Measurements from ENCODE around the gene SH2D3C.

The SH2D3C gene

DNA sequence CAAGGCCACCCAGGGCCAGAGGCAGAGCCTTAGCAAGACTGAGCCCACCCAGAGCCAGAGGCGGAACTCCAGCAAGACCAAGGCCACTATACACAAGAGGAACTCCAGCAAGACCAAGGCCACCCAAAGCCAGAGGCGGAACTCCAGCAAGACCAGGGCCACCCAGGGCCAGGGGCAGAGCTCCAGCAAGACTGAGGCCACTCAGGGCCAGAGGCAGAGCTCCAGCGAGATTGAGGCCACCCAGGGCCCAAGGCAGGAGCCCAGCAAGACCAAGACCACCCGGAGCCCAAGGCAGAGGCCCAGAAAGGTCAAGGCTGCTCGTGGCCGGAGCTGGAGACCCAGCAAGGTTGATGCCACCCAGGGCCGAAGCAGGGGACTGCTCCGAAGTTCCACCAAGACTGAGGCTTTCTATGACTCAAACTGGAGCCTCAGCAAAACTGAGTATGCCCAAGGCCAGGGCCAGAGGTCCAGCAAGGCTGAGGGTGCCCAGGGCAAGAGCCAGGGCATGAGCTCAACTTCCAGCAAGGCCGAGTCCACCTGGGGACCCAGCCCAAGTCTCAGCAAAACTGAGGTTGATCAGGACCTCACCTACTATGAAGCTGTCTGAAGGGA lies 47.6 kb downstream of the SH2D3C start:
- Histone ChIP-seq H3K27ac (no peak overlapping the region), H3K4me3 (no peak overlapping the region)

- no peak overlapping the region for H3K27ac ChIP-seq
- no peak overlapping the region for H3K4me3 ChIP-seq
Observed at GRCh38 chr9:127730262-127730661, 48.2 kb downstream of the SH2D3C start.

- H3K27ac ChIP-seq: no peak overlapping the region
- H3K4me3 ChIP-seq: no peak overlapping the region
Observed at GRCh38 chr9:127729522-127730256, 48.8 kb downstream of the SH2D3C start.

DNA sequence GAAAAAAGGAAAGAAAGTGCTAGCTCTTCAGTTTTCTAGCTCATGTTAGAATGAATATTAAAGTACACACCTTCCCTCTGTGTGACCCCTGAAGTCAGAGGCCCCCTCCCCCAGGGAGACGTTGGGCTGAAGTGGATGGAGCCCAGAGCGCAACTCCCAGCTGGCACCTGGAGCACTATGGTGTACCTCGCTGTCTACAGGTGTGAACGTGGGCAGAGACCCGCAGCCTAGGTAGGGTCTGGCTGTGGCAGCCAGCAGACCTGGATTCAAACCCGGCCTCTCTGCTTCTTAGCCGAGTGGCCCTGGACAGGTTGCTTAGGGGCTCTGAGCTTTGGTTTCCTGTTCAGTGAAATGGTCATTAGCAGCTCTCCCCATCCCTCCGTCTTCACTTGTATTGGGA lies 49.7 kb downstream of the SH2D3C start:
- Histone ChIP-seq H3K27ac (no peak overlapping the region), H3K4me3 (no peak overlapping the region)

DNA sequence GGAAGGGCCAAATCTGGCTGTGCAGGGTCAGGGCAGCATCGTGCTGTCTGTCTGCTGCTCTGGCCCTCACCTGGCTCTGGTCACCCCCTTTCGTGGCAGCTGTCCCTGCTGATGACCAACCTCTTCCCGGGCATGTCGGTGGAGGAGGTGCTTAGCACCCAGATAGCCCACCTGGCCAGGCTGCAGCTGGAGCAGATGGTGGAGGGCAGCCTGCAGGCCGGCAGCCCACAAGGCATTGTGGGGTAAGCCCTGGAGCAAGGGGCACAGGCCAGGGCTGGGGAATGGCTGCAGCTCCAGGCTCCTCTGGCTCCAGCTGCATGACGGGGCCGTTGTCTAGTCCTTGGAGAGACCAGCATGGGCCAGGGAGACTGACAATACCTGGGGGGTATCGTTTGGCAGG lies 51.6 kb downstream of the SH2D3C start:
- H3K27ac ChIP-seq: no peak overlapping the region
- no peak overlapping the region for H3K4me3 ChIP-seq

- Histone ChIP-seq H3K27ac (peak overlapping the region in 3 of 21 experiments; percentile 11 to 69 (median 17)), H3K4me3 (no peak overlapping the region)
Observed at GRCh38 chr9:127724012-127724411, 54.5 kb downstream of the SH2D3C start.

DNA sequence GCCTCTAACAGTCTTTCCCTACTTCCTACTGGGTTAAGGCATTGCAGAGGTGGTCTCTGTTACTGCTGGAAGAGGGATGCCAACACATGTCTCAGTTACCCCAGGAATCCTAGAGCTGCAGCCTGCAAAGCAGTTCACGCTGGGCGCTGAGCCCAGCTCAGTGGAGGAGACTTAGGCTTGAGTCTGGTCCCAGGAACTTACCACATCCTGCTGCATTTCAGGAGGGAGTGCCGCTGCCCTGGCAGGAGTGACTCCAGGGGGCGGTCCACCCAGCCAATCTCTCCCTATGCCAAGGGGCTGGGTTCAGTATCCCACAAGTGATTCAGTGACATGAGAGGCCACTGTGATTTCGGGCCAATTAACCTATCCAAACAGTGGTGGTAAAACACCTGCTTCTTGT lies 55.0 kb downstream of the SH2D3C start:
- no peak overlapping the region for H3K4me3 ChIP-seq
- peak overlapping the region in 1 of 21 experiments; percentile 17 for H3K27ac ChIP-seq

DNA sequence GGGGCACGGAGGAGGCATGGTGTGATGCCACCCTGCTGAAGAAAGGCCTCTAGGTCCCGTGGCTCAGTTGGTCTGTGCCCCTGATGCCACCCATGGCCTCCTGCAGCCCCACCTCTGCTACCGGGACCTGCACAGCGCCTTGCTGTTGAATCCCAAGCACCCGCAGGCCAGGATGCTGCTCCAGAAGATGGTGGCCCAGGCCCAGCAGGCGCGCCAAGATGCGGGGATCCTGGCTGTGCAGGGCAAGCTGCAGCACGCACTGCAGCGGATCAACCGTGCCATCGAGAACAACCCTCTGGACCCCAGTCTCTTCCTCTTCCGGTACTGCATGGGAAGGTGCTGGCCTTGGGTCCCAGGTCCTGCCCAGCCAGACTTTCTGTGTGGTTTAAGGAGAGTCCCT lies 55.5 kb downstream of the SH2D3C start:
- Histone ChIP-seq H3K4me3 (no peak overlapping the region), H3K27ac (no peak overlapping the region)

DNA sequence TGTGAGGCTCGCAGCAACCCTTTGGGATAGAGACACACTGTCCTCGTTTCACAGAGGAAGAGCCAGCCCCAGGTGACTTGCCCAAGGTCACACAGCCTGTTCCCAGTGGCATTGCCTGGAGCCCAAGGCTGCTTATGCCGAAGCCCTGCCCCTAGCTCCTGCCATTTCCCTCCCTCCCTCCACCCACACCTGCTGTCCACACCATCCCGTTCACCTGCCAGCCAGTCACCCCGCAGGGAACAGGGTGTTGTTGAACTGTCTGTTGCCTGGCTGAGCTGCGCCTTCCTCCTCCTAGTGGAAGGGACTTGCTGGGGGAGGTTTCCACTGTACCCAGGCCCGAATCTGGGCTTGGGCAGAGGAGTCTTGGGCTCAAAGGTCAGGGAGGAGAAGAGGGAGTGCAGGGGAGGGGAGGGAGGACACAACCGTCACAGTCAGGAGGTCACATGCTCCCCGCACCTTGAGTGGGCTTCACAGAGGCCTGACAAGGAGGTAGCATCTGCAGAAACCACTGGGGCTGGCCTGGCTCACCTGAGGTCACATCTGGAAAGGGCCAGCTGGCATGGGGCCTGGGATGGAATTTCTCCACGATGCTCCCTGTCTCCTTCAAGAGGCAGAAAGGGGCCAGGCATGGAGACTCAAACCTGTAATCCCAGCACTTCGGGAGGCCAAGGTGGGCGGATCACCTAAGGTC lies 56.3 kb downstream of the SH2D3C start:
- H3K4me3 ChIP-seq: no peak overlapping the region
- peak overlapping the region in 4 of 21 experiments; percentile 20 to 63 (median 30) for H3K27ac ChIP-seq

DNA sequence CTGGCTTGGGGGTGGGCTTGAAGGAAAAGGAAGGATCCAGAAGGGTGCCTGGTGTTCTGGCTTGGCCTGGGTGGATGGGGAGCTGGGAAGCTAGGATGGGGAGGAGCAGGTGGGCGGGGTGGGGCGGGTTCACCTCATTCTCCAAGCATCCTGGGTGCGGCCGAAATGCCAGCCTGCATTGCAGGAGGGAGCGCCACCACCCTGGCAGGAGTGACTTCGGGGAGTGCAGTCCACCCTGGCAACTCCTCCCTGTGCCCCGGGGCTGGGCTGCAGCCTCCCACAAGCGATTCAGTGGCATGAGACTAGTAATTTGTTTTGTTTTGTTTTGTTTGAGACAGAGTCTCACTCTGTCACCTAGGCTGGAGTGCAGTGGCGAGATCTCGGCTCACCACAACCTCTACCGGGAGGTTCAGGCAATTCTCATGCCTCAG lies 57.1 kb downstream of the SH2D3C start:
- Histone ChIP-seq H3K27ac (peak overlapping the region in 5 of 21 experiments; percentile 17 to 63 (median 29)), H3K4me3 (no peak overlapping the region)

DNA sequence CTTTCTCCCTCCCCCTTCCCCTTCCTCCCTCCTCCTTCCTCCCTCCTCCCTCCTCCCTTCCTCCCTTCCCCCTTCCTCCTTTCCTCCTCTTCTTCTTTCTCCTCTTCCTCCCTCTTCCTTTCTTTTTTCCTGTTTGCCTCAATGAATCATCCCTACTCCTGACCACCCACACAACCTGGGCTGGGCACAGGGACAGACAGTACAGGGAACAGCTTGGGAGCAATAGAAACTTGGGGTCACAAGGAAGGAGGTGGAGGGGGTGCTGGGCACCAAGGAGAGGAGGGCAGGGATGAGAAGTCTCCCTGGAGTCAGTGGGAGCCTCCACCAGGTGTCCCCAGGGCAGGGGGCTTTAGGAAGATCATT lies 57.6 kb downstream of the SH2D3C start:
- Histone ChIP-seq H3K27ac (peak overlapping the region in 4 of 21 experiments; percentile 17 to 67 (median 30)), H3K4me3 (no peak overlapping the region)

DNA sequence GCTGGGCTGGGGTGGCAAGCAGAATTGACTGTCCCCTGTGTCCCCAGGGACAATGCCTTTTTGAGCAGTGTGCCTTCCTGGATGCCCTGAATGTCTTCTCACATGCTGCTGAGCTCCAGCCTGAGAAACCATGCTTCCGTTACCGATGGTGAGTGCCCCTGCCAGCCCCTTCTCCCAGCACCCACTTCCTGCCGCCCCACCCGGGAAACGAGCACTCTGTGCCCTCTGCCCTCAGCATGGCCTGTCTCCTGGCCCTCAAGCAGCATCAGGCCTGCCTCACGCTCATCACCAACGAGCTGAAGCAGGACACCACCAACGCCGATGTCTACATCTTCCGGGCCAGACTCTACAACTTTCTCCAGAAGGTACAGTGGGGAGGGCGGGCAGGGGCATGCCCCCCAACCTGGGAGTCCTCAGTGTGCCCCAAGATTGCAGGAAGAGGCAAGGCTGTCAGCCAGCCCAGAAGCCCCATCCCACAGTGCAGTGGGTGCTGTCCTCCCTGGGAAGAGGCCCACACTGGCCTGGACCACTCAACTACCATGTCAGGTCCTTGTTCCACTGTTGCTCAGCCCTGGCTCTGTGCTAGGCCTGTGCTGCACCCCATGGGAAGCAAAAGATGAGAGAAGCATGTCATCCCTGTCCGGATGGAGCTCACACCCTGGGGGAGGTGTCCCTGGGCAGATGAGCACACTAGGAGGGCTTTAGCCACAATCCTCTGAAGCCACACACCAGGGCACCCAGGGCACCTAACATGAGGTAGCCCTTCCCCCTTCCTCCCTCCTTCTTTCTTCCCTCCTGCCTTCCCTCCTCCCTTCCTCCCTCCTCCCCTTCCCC lies 58.2 kb downstream of the SH2D3C start:
- H3K4me3 ChIP-seq: no peak overlapping the region
- peak overlapping the region in 6 of 21 experiments; percentile 16 to 73 (median 50) for H3K27ac ChIP-seq

DNA sequence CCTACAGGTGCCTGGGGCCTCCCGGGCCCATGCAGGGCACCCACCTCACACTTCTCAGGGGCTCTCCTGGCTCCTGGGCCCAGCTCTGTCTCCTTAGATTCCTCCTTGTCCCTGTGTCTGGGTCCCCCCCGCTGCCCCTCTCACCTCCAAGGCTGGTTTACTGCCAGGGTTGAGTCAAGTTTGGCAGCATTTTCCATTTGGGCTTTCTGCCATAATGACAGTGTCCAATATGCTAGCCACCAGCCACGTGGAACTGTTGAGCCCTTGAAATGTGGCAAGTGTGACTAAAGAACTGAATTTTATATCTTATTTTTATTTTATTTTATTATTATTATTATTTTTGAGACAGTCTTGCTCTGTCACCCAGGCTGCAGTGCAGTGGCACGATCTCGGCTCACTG lies 60.7 kb downstream of the SH2D3C start:
- Histone ChIP-seq H3K4me3 (no peak overlapping the region), H3K27ac (no peak overlapping the region)

DNA sequence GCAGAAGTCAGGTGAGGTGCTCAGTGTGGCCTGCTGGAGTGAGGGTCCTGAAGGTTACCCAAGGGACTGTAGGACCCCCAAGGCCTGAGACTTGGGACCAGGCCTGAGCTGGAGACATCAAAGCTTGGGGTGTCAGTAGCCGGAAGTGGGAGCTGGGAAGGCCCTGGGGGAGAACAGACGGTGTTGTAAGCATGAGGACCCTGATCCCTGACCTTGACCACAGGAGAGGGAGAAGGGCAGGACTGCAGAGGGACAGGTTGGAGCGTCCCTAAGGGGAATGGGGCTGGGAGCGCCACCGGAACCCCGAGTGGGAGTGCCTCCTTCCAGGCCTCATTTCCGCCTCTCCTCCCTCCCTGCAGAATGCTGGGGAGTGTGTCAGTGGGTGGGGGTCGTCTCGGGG lies 62.1 kb downstream of the SH2D3C start:
- Histone ChIP-seq H3K4me3 (peak overlapping the region in 2 of 7 experiments; percentile 62 to 65), H3K27ac (peak overlapping the region in 16 of 21 experiments; percentile 66 to 92 (median 86))

DNA sequence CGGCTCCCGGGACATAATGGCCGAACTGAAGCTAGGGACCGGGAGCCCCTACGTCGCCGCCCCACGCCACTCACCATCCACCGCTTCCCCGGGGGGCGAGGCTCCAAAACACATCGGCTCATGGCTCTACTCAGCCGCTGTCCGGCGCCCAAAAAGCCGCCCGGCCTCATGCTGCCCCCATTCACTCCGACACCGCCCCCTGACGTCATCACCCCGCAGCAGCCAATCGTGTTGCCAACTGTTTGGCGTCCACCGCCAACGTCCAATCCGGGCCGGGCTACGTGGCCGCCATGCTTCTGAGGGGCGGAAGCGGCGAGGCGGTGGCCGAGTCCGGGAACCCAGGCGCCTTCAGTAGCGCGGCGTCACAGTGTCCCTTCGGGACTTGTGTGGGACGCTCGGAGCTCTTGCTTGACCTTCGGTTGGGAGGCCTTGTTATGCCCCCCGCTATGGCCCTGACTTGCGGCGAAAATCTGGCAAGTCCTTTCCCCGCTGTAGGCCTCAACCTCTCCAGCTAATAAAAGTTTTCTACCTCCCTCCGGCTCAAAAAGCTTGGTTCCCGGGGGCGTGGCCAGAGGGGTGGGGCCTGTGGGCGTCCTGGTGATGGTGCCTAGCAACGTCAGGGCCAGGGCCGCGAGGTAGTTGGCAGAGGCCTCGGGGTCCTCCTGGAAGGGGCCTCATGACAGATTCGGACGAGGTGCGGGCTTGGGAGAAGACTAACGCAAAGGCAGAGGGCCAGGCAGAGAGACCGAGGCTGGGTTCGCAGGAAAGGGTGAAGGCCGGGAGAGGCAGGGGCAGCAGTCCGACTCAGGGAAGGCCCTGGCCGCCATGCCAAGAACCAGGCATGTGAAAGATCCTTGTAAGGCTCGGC lies 62.8 kb downstream of the SH2D3C start, which contains the start of the genes PTRH1 and TTC16:
Gene PTRH1, minus strand, starts transcription at position 194 of the 868 bp plus-strand sequence. Its CDS starts 24 bp downstream, at position 170.
Gene TTC16, plus strand, starts transcription at position 610 of the 868 bp plus-strand sequence. Its CDS starts 67 bp downstream, at position 677.
- Histone ChIP-seq H3K4me3 (peak within 1 kb of the TSS; percentile 62 to 86 (median 79)), H3K27ac (peak within 1 kb of the TSS; percentile 16 to 92 (median 80))

DNA sequence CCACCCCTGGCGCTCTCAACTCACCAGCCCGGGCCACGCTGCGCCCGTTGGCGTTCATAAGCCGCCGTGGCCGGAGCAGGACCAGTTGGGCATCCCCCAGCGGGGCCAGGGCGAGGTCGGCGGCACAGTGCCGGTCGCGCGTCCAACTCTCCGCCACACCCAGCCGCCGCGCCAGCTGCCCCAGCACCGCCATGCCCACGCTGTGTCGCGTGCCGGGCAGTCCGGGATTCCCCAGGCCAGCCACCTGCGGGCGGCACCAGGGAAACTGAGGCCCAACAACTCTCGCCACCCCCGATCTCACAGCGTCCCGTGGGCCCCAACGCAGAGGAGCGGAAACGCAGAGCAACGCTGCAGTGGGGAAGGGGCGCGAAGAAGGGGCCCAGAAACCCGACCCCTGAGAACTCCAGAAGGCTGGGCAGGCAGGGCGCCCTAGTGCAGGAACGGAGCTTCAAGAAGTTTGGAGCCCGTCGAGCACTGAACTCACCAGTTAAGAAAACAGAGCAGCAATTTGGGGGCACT lies 63.5 kb downstream of the SH2D3C start:
- H3K27ac ChIP-seq: peak overlapping the region; percentile 16 to 92 (median 80)

DNA sequence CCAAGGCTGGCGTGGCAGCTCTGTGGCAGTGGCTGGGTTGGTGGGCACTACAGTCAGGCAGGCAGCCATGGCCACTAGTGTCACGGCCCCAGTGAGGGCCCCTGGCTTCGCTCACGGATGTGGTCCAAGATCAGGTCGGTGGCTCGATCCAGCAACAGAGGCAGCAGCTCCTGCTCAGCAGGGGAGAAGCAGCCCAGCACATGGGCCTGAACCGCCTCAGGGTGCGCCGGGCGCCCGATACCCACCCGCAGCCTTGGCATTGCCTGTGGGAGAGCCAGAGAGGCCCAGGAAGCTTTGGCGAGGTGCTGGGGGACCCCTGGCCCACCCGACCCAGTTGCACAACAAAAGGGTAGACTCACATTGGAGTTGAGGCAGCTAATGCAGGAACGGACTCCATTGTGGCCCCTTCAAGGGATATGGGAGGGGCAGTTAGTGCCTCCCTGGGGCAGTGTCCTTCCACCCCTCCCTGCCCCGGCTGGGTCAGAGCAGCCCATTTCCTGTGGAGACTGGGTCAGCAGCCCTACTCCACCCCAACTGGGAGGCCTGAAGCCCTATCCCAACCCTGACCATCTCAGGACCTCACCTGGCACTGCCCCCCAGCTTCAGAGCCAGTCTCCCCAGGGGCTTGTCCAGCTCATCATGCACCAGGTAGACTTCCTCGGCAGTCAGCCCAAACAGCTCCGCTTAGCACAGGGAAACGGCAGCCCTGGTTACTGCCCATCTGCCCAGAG lies 64.3 kb downstream of the SH2D3C start:
- Histone ChIP-seq H3K27ac (peak overlapping the region in 3 of 21 experiments; percentile 75 to 89 (median 86)), H3K4me3 (peak overlapping the region; percentile 62 to 86 (median 79))

More for the DNA sequence above, 63.5 kb downstream of the SH2D3C start:
- H3K4me3 ChIP-seq: peak overlapping the region; percentile 62 to 86 (median 79)

DNA sequence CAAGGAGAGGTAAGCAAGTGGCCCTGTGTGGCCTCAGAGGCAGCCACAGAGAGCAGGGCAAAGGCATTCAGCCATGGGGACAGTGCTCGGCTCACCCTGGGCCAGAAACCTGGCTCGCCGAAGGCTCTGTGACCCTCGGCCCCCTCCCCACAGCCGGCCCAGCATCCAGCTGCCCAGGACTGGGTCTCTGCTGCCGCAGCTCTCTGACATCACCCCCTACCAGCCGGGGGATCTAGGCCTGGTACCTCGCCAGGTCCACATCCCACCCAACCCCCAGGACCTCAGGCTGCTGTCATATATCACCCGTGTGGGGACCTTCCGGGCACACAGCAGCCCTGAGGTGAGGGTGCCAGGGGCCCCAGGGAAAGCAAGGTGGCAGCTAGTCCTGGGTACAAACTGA lies 65.6 kb downstream of the SH2D3C start:
- Histone ChIP-seq H3K27ac (no peak overlapping the region), H3K4me3 (no peak overlapping the region)
